ENCODE measurements around the gene RNPEP. TPM values are rescaled to one million over a fixed set of nuclear protein-coding genes. Genes with fewer than 3 reads are reported as not detected.

Gene RNPEP
- total and polyA plus RNA-seq, 2 of the 13 experiments (the other 11 are each of a cell fraction or from before 2014, with no cell fraction given) = 20.6 to 38.4 TPM

DNA sequence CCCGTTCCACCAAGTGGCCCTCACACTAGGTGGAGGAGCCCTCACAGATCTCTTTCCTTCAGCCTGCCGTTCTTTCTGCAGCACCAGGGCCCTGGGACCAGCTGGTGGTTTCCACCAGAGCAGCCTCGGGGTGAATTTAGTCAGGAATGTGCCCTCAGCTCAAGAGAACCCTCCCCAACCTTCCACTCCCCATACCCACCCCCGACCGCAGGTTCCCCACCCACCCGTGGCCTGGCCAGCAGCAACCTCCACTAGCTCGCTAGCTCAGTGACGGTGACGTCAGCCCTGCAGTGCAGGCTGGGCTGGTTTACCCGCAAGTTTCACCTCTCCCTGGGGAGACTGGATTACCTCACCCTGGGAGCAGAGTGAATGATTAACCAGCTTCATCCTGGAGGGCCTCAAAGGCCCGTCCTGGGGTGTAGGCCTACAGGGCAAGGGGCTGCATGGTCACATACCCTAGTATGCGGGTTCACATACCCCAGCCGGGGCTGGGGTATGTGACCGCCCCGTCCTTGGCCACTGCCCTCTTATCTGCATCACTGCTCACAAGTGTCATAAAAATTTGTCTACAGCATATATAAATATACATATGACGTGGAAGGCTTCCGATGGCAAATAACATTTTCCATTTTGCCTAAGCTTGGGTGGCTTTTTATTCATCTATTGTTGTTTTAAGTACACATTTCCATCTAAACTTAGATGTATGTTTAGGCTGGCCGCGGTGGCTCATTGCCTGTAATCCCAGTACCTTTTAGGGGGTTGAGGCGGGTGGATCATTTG is 52.4 kb downstream of the RNPEP start (continued):
- TF ChIP-seq, protein P1, sequence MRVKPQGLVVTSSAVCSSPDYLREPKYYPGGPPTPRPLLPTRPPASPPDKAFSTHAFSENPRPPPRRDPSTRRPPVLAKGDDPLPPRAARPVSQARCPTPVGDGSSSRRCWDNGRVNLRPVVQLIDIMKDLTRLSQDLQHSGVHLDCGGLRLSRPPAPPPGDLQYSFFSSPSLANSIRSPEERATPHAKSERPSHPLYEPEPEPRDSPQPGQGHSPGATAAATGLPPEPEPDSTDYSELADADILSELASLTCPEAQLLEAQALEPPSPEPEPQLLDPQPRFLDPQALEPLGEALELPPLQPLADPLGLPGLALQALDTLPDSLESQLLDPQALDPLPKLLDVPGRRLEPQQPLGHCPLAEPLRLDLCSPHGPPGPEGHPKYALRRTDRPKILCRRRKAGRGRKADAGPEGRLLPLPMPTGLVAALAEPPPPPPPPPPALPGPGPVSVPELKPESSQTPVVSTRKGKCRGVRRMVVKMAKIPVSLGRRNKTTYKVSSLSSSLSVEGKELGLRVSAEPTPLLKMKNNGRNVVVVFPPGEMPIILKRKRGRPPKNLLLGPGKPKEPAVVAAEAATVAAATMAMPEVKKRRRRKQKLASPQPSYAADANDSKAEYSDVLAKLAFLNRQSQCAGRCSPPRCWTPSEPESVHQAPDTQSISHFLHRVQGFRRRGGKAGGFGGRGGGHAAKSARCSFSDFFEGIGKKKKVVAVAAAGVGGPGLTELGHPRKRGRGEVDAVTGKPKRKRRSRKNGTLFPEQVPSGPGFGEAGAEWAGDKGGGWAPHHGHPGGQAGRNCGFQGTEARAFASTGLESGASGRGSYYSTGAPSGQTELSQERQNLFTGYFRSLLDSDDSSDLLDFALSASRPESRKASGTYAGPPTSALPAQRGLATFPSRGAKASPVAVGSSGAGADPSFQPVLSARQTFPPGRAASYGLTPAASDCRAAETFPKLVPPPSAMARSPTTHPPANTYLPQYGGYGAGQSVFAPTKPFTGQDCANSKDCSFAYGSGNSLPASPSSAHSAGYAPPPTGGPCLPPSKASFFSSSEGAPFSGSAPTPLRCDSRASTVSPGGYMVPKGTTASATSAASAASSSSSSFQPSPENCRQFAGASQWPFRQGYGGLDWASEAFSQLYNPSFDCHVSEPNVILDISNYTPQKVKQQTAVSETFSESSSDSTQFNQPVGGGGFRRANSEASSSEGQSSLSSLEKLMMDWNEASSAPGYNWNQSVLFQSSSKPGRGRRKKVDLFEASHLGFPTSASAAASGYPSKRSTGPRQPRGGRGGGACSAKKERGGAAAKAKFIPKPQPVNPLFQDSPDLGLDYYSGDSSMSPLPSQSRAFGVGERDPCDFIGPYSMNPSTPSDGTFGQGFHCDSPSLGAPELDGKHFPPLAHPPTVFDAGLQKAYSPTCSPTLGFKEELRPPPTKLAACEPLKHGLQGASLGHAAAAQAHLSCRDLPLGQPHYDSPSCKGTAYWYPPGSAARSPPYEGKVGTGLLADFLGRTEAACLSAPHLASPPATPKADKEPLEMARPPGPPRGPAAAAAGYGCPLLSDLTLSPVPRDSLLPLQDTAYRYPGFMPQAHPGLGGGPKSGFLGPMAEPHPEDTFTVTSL (CRISPR knock-in tag; IDR thresholded peaks at IDR 0.05; ENCODE audit: borderline replicate concordance) = peak; percentile 30; the same call in 1 of the 2 replicates
- TF ChIP-seq, protein P2, sequence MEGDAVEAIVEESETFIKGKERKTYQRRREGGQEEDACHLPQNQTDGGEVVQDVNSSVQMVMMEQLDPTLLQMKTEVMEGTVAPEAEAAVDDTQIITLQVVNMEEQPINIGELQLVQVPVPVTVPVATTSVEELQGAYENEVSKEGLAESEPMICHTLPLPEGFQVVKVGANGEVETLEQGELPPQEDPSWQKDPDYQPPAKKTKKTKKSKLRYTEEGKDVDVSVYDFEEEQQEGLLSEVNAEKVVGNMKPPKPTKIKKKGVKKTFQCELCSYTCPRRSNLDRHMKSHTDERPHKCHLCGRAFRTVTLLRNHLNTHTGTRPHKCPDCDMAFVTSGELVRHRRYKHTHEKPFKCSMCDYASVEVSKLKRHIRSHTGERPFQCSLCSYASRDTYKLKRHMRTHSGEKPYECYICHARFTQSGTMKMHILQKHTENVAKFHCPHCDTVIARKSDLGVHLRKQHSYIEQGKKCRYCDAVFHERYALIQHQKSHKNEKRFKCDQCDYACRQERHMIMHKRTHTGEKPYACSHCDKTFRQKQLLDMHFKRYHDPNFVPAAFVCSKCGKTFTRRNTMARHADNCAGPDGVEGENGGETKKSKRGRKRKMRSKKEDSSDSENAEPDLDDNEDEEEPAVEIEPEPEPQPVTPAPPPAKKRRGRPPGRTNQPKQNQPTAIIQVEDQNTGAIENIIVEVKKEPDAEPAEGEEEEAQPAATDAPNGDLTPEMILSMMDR (CRISPR knock-in tag; IDR thresholded peaks at IDR 0.05) = 0 out of 2 replicates have a peak, but pooled peaks have one; percentile 3
- TF ChIP-seq RFXANK (CRISPR knock-in tag; IDR thresholded peaks at IDR 0.05) (no peak), SOX6 (IDR thresholded peaks at IDR 0.05) (no peak), SOX6 (CRISPR knock-in tag; IDR thresholded peaks at IDR 0.05) (peak; percentile 82), RCOR2 (CRISPR knock-in tag; IDR thresholded peaks at IDR 0.05) (peak; percentile 34; the same call in 1 of the 2 replicates), ZNF660 (CRISPR knock-in tag; IDR thresholded peaks at IDR 0.05; ENCODE audit: borderline replicate concordance, low read depth) (no peak), RORA (CRISPR knock-in tag; IDR thresholded peaks at IDR 0.05) (peak; percentile 85; the same call in 1 of the 2 replicates), KDM6A (CRISPR knock-in tag; IDR thresholded peaks at IDR 0.05; ENCODE audit: low read depth) (peak; percentile 42; the same call in 1 of the 2 replicates)
- TF ChIP-seq, protein P3, sequence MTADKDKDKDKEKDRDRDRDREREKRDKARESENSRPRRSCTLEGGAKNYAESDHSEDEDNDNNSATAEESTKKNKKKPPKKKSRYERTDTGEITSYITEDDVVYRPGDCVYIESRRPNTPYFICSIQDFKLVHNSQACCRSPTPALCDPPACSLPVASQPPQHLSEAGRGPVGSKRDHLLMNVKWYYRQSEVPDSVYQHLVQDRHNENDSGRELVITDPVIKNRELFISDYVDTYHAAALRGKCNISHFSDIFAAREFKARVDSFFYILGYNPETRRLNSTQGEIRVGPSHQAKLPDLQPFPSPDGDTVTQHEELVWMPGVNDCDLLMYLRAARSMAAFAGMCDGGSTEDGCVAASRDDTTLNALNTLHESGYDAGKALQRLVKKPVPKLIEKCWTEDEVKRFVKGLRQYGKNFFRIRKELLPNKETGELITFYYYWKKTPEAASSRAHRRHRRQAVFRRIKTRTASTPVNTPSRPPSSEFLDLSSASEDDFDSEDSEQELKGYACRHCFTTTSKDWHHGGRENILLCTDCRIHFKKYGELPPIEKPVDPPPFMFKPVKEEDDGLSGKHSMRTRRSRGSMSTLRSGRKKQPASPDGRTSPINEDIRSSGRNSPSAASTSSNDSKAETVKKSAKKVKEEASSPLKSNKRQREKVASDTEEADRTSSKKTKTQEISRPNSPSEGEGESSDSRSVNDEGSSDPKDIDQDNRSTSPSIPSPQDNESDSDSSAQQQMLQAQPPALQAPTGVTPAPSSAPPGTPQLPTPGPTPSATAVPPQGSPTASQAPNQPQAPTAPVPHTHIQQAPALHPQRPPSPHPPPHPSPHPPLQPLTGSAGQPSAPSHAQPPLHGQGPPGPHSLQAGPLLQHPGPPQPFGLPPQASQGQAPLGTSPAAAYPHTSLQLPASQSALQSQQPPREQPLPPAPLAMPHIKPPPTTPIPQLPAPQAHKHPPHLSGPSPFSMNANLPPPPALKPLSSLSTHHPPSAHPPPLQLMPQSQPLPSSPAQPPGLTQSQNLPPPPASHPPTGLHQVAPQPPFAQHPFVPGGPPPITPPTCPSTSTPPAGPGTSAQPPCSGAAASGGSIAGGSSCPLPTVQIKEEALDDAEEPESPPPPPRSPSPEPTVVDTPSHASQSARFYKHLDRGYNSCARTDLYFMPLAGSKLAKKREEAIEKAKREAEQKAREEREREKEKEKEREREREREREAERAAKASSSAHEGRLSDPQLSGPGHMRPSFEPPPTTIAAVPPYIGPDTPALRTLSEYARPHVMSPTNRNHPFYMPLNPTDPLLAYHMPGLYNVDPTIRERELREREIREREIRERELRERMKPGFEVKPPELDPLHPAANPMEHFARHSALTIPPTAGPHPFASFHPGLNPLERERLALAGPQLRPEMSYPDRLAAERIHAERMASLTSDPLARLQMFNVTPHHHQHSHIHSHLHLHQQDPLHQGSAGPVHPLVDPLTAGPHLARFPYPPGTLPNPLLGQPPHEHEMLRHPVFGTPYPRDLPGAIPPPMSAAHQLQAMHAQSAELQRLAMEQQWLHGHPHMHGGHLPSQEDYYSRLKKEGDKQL (CRISPR knock-in tag; IDR thresholded peaks at IDR 0.05; ENCODE audit: low read depth) = peak; percentile 18; the same call in 1 of the 2 replicates
- TF ChIP-seq, protein P4, sequence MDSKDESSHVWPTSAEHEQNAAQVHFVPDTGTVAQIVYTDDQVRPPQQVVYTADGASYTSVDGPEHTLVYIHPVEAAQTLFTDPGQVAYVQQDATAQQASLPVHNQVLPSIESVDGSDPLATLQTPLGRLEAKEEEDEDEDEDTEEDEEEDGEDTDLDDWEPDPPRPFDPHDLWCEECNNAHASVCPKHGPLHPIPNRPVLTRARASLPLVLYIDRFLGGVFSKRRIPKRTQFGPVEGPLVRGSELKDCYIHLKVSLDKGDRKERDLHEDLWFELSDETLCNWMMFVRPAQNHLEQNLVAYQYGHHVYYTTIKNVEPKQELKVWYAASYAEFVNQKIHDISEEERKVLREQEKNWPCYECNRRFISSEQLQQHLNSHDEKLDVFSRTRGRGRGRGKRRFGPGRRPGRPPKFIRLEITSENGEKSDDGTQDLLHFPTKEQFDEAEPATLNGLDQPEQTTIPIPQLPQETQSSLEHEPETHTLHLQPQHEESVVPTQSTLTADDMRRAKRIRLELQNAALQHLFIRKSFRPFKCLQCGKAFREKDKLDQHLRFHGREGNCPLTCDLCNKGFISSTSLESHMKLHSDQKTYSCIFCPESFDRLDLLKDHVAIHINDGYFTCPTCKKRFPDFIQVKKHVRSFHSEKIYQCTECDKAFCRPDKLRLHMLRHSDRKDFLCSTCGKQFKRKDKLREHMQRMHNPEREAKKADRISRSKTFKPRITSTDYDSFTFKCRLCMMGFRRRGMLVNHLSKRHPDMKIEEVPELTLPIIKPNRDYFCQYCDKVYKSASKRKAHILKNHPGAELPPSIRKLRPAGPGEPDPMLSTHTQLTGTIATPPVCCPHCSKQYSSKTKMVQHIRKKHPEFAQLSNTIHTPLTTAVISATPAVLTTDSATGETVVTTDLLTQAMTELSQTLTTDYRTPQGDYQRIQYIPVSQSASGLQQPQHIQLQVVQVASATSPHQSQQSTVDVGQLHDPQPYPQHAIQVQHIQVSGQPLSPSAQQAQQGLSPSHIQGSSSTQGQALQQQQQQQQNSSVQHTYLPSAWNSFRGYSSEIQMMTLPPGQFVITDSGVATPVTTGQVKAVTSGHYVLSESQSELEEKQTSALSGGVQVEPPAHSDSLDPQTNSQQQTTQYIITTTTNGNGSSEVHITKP (CRISPR knock-in tag; IDR thresholded peaks at IDR 0.05; ENCODE audit: low read depth) = 0 out of 2 replicates have a peak, but pooled peaks have one; percentile 44

All from HepG2 (cell line).